GM12874 (cell line): Measurements from ENCODE around the gene PTTG2.

ENCODE experiments used
- TF ChIP-seq, protein P1 (sequence below): IDR thresholded peaks from 2 replicates; pipeline ENCODE4 v1.5.1; 2011; ENCODE audit warnings: low read depth, mild to moderate bottlenecking, control low read depth, low read length, moderate library complexity; ENCODE audit not compliant: insufficient read depth

Gene PTTG2

GRCh38 chr4:37960098-37960497 is at the start of gene PTTG2:
Gene PTTG2 (plus strand): TSS chr4:37960398. CDS start chr4:37960435, 37 bp downstream.
- TF ChIP-seq, protein P1, sequence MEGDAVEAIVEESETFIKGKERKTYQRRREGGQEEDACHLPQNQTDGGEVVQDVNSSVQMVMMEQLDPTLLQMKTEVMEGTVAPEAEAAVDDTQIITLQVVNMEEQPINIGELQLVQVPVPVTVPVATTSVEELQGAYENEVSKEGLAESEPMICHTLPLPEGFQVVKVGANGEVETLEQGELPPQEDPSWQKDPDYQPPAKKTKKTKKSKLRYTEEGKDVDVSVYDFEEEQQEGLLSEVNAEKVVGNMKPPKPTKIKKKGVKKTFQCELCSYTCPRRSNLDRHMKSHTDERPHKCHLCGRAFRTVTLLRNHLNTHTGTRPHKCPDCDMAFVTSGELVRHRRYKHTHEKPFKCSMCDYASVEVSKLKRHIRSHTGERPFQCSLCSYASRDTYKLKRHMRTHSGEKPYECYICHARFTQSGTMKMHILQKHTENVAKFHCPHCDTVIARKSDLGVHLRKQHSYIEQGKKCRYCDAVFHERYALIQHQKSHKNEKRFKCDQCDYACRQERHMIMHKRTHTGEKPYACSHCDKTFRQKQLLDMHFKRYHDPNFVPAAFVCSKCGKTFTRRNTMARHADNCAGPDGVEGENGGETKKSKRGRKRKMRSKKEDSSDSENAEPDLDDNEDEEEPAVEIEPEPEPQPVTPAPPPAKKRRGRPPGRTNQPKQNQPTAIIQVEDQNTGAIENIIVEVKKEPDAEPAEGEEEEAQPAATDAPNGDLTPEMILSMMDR: no peak

DNA sequence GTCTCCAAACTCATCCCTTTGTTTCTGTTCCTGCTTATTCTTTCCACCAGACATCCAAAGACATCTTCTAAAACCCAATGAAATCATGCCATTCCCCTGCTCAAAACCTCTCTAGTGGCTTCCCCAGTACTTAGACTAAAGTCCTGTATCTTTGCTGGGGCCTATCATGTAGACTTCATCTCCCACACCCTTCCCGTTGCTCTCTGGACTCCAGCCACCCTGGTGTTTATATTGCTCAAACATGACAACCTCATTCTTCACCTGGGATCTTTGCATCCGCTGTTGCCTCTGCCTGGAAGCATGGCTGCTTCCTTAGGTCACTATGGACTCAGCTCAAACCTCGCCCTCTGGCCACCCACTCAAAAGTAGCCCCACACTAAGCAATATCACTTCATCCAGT is 45.7 kb upstream of the PTTG2 start:
- TF ChIP-seq, protein P1: no peak

- TF ChIP-seq, protein P1: no peak
Observed at GRCh38 chr4:37917388-37917787, 42.8 kb upstream of the PTTG2 start.

GRCh38 chr4:37918653-37919052 is 41.5 kb upstream of the PTTG2 start:
- TF ChIP-seq, protein P1: no peak

DNA sequence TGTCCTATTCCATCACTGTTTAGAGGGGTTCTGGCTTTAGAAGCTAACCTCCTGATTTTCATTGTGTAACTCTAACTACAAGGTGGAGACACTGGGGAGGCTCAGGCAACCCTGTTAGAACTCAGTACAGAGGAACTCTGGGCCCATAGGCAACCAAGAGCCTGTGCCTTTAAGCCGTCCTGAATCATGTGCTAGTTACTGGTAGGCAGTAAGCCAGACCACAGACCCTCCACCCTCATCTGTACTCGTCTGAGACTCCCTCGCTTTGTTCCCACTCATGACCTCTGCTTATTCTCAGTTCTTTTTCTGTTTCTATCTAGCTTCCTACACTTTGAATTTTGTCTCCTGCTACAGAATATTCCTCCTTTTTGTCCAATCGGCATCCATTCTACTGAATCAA is 37.9 kb upstream of the PTTG2 start:
- TF ChIP-seq, protein P1: no peak

- TF ChIP-seq, protein P1: no peak
Observed at GRCh38 chr4:37924946-37925345, 35.3 kb upstream of the PTTG2 start.

GRCh38 chr4:37927434-37927833 is 32.8 kb upstream of the PTTG2 start:
- TF ChIP-seq, protein P1: no peak
